ENCODE measurements around the gene PRDX3.

Gene PRDX3

GRCh38 chr10:119209035-119209735 lies 30.6 kb upstream of the PRDX3 start:
- peak; percentile 69 for DNase-seq (ENCODE audit: low read depth)
- TF ChIP-seq CTCF (IDR thresholded peaks at IDR 0.05; ENCODE audit: low read depth, low read length) (peak; percentile 92), POLR2A (IDR thresholded peaks at IDR 0.05; ENCODE audit: extremely low read depth, insufficient read length) (no peak), MYC (IDR thresholded peaks at IDR 0.05; ENCODE audit: low read depth, low read length) (peak; percentile 28; the same call in 1 of the 2 replicates)
- H3K4me3 ChIP-seq (ENCODE audit: low read depth, low read length), result peak overlapping the region; percentile 65

GRCh38 chr10:119208553-119208940 lies 29.9 kb upstream of the PRDX3 start:
- TF ChIP-seq MAX (IDR thresholded peaks at IDR 0.05; ENCODE audit: low read depth, low read length), result no peak
- TF ChIP-seq POLR2A (IDR thresholded peaks at IDR 0.05; ENCODE audit: extremely low read depth, insufficient read length), result no peak
- no peak for TF ChIP-seq CTCF (IDR thresholded peaks at IDR 0.05; ENCODE audit: low read depth, low read length)
- no peak for TF ChIP-seq MYC (IDR thresholded peaks at IDR 0.05; ENCODE audit: low read depth, low read length)
- DNase-seq (ENCODE audit: low read depth), result no peak
- peak overlapping the region; percentile 65 for H3K4me3 ChIP-seq (ENCODE audit: low read depth, low read length)

DNA sequence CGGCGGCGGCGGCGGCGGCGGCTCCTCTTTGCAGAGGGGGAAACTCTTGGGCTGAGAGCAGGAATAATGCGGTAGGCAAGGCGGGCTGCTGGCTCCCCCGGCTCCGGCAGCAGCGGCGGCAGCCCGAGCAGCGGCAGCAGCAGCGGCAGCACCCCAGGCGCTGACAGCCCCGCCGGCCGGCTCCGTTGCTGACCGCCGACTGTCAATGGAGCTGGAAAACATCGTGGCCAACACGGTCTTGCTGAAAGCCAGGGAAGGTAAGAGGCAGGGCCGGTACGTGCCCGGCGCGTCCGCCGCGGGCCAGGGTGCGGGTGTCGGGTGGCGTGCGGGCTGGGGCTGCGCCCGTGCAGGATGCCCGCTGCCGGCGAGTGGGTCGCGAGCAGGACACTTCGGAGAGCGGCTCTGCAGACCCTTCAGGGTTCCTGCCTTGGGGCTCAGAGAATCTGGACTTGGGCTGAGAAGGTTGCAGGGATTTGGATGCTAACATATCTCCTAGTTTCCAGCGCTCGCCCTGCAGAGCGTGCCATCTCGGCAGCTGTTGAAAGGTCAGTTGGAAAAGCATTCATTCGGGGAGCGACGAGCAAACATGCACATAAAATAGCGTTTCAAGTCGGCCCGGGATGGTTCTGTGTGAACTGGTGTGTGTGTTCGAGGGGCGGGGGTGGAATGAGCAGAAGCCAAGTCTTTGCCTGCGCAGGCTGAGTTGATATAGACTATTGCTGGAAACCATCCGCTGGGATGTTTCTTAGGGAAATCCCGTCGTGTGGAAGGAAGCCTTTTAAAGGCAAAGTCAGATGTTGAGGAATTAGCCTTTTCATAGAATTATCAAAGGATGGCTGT lies 29.3 kb upstream of the PRDX3 start:
- TF ChIP-seq CTCF (IDR thresholded peaks at IDR 0.05; ENCODE audit: low read depth, low read length) (no peak), POLR2A (IDR thresholded peaks at IDR 0.05; ENCODE audit: extremely low read depth, insufficient read length) (no peak), MYC (IDR thresholded peaks at IDR 0.05; ENCODE audit: low read depth, low read length) (no peak), MAX (IDR thresholded peaks at IDR 0.05; ENCODE audit: low read depth, low read length) (peak; percentile 35; the same call in 1 of the 2 replicates)
- DNase-seq (ENCODE audit: low read depth), result peak; percentile 52
- peak overlapping the region; percentile 65 for H3K4me3 ChIP-seq (ENCODE audit: low read depth, low read length)

GRCh38 chr10:119207366-119207666 lies 28.7 kb upstream of the PRDX3 start, which contains the start of gene GRK5:
TSS of gene GRK5 (plus strand) at chr10:119207571. CDS start at chr10:119207918, 347 bp downstream.
- TF ChIP-seq CTCF (IDR thresholded peaks at IDR 0.05; ENCODE audit: low read depth, low read length), result no peak
- TF ChIP-seq POLR2A (IDR thresholded peaks at IDR 0.05; ENCODE audit: extremely low read depth, insufficient read length), result peak; percentile 68
- no peak for TF ChIP-seq MAX (IDR thresholded peaks at IDR 0.05; ENCODE audit: low read depth, low read length)
- peak; percentile 54; the same call in 1 of the 2 replicates for TF ChIP-seq MYC (IDR thresholded peaks at IDR 0.05; ENCODE audit: low read depth, low read length)
- DNase-seq (ENCODE audit: low read depth), result peak; percentile 98
- H3K4me3 ChIP-seq (ENCODE audit: low read depth, low read length), result peak within 1 kb of the TSS; percentile 65

DNA sequence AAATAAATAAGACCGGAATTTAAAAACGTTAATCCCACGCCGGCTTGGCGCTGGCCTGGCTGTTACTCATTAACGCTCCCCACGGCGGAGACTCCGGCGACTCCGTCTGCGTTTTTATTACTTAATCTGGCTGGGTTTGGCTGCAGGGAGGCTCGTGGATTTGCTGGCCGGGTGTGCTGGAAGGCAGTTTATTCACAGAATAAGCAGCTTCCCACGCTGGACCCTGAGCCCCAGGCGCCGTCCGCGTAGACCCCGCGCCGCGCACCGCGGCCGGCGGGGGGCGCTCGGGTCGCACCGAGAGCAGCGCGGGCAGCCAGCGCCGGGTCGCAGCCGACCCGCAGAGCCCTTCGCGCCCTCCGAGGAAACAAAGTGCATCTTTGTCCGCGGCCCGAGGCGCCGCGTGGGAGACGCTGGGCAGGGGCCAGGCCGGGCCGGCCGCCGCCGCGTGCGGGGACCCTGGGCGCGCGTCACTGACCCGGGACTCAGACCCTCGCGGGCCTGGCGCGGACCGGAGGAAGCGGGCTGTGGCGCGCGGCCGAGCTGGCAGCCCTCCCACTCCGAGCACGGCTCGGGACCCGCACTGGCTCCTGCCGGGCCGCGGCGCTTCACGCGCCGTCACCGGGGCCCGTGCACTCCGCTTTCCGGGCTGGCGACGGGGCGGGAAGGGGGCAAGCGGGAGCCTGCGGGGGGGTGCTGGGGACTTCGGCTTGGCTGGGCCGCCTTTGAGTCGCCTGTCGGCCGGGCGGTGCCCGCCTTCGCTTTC lies 28.2 kb upstream of the PRDX3 start:
- H3K4me3 ChIP-seq (ENCODE audit: low read depth, low read length), result peak overlapping the region; percentile 62
- DNase-seq (ENCODE audit: low read depth), result peak; percentile 85
- TF ChIP-seq POLR2A (IDR thresholded peaks at IDR 0.05; ENCODE audit: extremely low read depth, insufficient read length), result no peak
- peak; percentile 49 for TF ChIP-seq MYC (IDR thresholded peaks at IDR 0.05; ENCODE audit: low read depth, low read length)
- TF ChIP-seq MAX (IDR thresholded peaks at IDR 0.05; ENCODE audit: low read depth, low read length), result peak; percentile 24; the same call in 1 of the 2 replicates
- TF ChIP-seq CTCF (IDR thresholded peaks at IDR 0.05; ENCODE audit: low read depth, low read length), result peak; percentile 44
